HG02798 (cell line): ENCODE data around the gene HMGB1.

Experiments used
- ATAC-seq: cut with Tn5 transposase; IDR thresholded peaks from one replicate; pipeline ENCODE4 v1.9.1; 2021; ENCODE audit warnings: mild to moderate bottlenecking; ENCODE audit not compliant: unreplicated experiment, poor library complexity

Gene HMGB1

DNA sequence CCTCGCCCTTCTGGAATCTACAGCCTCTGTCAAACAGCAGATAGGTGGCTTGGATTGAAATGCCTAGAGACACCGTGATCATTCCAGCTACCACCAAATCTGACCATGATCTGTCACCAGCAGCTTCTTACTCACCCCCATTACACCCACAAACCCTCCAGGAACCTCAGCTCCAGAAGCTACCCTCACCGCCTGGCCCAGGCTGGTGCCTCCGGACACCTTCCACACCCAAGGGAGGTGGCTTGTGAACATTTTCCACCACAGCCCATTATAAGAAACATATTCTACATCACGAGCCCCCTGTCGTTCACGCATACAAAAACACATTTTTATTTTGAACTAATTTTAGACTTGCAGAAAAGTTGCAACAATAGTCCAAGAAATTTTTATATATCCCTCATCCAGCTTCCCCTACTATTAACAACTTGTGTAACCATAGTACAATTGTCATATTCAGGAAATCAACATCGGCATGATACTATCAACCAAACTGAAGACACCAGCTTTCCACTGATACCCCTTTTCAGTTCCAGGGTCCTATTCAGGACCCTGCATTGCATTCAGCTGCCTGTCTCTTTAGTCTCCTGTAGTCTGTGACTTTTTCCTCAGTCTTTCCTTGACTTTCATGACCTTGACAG, 58.8 kb downstream of the HMGB1 start:
- ATAC-seq: no peak
